ENCODE measurements around the gene UBE2M. TPM values are rescaled to one million over a fixed set of nuclear protein-coding genes. Genes with fewer than 3 reads are reported as not detected.

The UBE2M gene
- total RNA-seq, 4 donors from 2014 or later = 16.4 to 31.5 (median 21.7) TPM

- peak; percentile 99 to 100 for DNase-seq (ENCODE audit: low spot score in 2 of 2)
- 1% methylated on average over 36 of the region's 69 CpGs for WGBS
- TF ChIP-seq CTCF (IDR thresholded peaks at IDR 0.05) (no peak), POLR2AphosphoS5 (IDR thresholded peaks at IDR 0.05) (peak; percentile 28 to 95 (median 35)), EP300 (IDR thresholded peaks at IDR 0.05) (no peak), POLR2A (IDR thresholded peaks at IDR 0.05) (peak; percentile 37 to 60)
- no peaks in the 10 kb centered on the region for H3K9me3 ChIP-seq
- peak within 1 kb of the TSS; percentile 71 for H3K4me3 ChIP-seq
- peaks cover 45% of the 10 kb centered on the region for H3K36me3 ChIP-seq
- no peaks in the 10 kb centered on the region for H3K27me3 ChIP-seq
- peaks cover 50% of the 10 kb centered on the region for H3K4me1 ChIP-seq
- peak within 1 kb of the TSS; percentile 94 for H3K27ac ChIP-seq
Measured at GRCh38 chr19:58554494-58555368, 3.7 kb downstream of the UBE2M start, which contains the start of gene CHMP2A. CHMP2A (minus strand) TSS chr19:58555105; CDS start chr19:58554212, 893 bp downstream.

GRCh38 chr19:58553799-58554493 is 4.5 kb downstream of the UBE2M start:
- Histone ChIP-seq H3K27me3 (no peaks in the 10 kb centered on the region), H3K27ac (peak overlapping the region; percentile 94), H3K4me3 (peak overlapping the region; percentile 71), H3K4me1 (peaks cover 43% of the 10 kb centered on the region), H3K36me3 (peaks cover 53% of the 10 kb centered on the region), H3K9me3 (no peaks in the 10 kb centered on the region)
- 41% methylated on average over 18 of the region's 18 CpGs for WGBS
- TF ChIP-seq EP300 (IDR thresholded peaks at IDR 0.05) (no peak), POLR2A (IDR thresholded peaks at IDR 0.05) (no peak), CTCF (IDR thresholded peaks at IDR 0.05) (no peak), POLR2AphosphoS5 (IDR thresholded peaks at IDR 0.05) (no peak)
- DNase-seq (ENCODE audit: low spot score in 2 of 2) = peak in 1 of 2 donors; percentile 79

- peaks cover 66% of the 10 kb centered on the region for H3K36me3 ChIP-seq
- H3K27ac ChIP-seq = no peak overlapping the region
- TF ChIP-seq EP300 (IDR thresholded peaks at IDR 0.05) = no peak
- 85% methylated on average over 2 of the region's 2 CpGs for WGBS
- no peaks in the 10 kb centered on the region for H3K27me3 ChIP-seq
- H3K4me1 ChIP-seq = peaks cover 41% of the 10 kb centered on the region
- no peak for DNase-seq (ENCODE audit: low spot score in 2 of 2)
- no peaks in the 10 kb centered on the region for H3K9me3 ChIP-seq
- H3K4me3 ChIP-seq = no peak overlapping the region
Measured at GRCh38 chr19:58552655-58553054, 5.8 kb downstream of the UBE2M start.

- Histone ChIP-seq H3K4me3 (no peak overlapping the region), H3K9me3 (no peaks in the 10 kb centered on the region), H3K4me1 (peaks cover 41% of the 10 kb centered on the region), H3K36me3 (peaks cover 71% of the 10 kb centered on the region), H3K27ac (no peak overlapping the region), H3K27me3 (no peaks in the 10 kb centered on the region)
- TF ChIP-seq EP300 (IDR thresholded peaks at IDR 0.05) (no peak), POLR2A (IDR thresholded peaks at IDR 0.05) (no peak)
- DNase-seq (ENCODE audit: low spot score in 2 of 2) = peak in 1 of 2 donors; percentile 49
- WGBS = 93% methylated on average over 17 of the region's 18 CpGs
Measured at GRCh38 chr19:58551577-58552471, 6.6 kb downstream of the UBE2M start.

- TF ChIP-seq POLR2A (IDR thresholded peaks at IDR 0.05) (no peak), POLR2AphosphoS5 (IDR thresholded peaks at IDR 0.05) (no peak), EP300 (IDR thresholded peaks at IDR 0.05) (no peak), CTCF (IDR thresholded peaks at IDR 0.05) (no peak)
- DNase-seq (ENCODE audit: low spot score in 2 of 2) = peak in 1 of 2 donors; percentile 43
- 50% methylated on average over 1 of the region's 1 CpG for WGBS
- Histone ChIP-seq H3K9me3 (no peaks in the 10 kb centered on the region), H3K4me1 (peaks cover 41% of the 10 kb centered on the region), H3K36me3 (peaks cover 64% of the 10 kb centered on the region), H3K27me3 (no peaks in the 10 kb centered on the region), H3K4me3 (no peak overlapping the region), H3K27ac (no peak overlapping the region)
Measured at GRCh38 chr19:58551123-58551497, 7.3 kb downstream of the UBE2M start.

Measured in suprapubic skin (tissue), 4 donors.